Measurements from ENCODE around the gene CFAP45. TPM values are rescaled to one million over a fixed set of nuclear protein-coding genes. Genes with fewer than 3 reads are reported as not detected.

The CFAP45 gene
- total and polyA plus RNA-seq, 3 experiments from 2014 or later: 0.18 to 1.2 (median 0.75) TPM

- Mint-ChIP-seq H3K4me1 (peaks cover 6 to 21% (median 9%) of the 10 kb centered on the region in 3 donors), H3K27me3 (peaks cover 0 to 3% of the 10 kb centered on the region in 2 donors), H3K27ac (peak overlapping the region in 1 of 8 donors; percentile 92), H3K36me3 (peaks cover 17 to 27% (median 21%) of the 10 kb centered on the region in 3 donors), H3K9me3 (peaks cover 0 to 3% (median under 1%) of the 10 kb centered on the region in 5 donors), H3K4me3 (no peak overlapping the region)
- ChIA-PET POLR2A (no interaction called here), CTCF (no interaction called here)
- no peak overlapping the region for H3K4me3 ChIP-seq (ENCODE audit: low read length)
- H3K4me1 ChIP-seq (ENCODE audit: insufficient read depth, low read length): no peaks in the 10 kb centered on the region
- no peak overlapping the region for H3K27ac ChIP-seq (ENCODE audit: low read depth, low read length)
- DNase-seq: no peak
- H3K27me3 ChIP-seq (ENCODE audit: insufficient read depth, low read length, poor library complexity, severe bottlenecking): no peaks in the 10 kb centered on the region
- H3K9me3 ChIP-seq (ENCODE audit: low read length): no peaks in the 10 kb centered on the region
- H3K36me3 ChIP-seq (ENCODE audit: insufficient read depth, low read length): no peaks in the 10 kb centered on the region
These were observed 64.6 kb downstream of the CFAP45 start for GRCh38 chr1:159835356-159835755.

GRCh38 chr1:159832309-159832708, 67.7 kb downstream of the CFAP45 start:
- Mint-ChIP-seq H3K9me3 (peaks cover 12 to 30% (median 29%) of the 10 kb centered on the region in 5 donors), H3K36me3 (peaks cover 20 to 36% (median 22%) of the 10 kb centered on the region in 3 donors), H3K27ac (no peak overlapping the region), H3K27me3 (peaks cover 0 to 2% of the 10 kb centered on the region in 2 donors), H3K4me3 (no peak overlapping the region), H3K4me1 (peaks cover 30 to 39% (median 34%) of the 10 kb centered on the region in 3 donors)
- CTCF ChIA-PET: interaction anchor here (0.8 to 2.0 kb wide), 3 partner anchors 19 to 60 kb away, joined by 3 to 7 read pairs (median 3); no protein-coding TSS in a partner anchor
- H3K4me3 ChIP-seq (ENCODE audit: low read length): no peak overlapping the region
- H3K27me3 ChIP-seq (ENCODE audit: insufficient read depth, low read length, poor library complexity, severe bottlenecking): no peaks in the 10 kb centered on the region
- H3K9me3 ChIP-seq (ENCODE audit: low read length): peaks cover 8% of the 10 kb centered on the region
- DNase-seq: no peak
- H3K27ac ChIP-seq (ENCODE audit: low read depth, low read length): no peak overlapping the region
- POLR2A ChIA-PET: no interaction called here
- peaks cover 18% of the 10 kb centered on the region for H3K4me1 ChIP-seq (ENCODE audit: insufficient read depth, low read length)
- H3K36me3 ChIP-seq (ENCODE audit: insufficient read depth, low read length): no peaks in the 10 kb centered on the region

GRCh38 chr1:159831412-159832141, 68.4 kb downstream of the CFAP45 start:
- H3K27ac Mint-ChIP-seq: no peak overlapping the region
- H3K4me1 Mint-ChIP-seq: peaks cover 37 to 44% (median 42%) of the 10 kb centered on the region in 3 donors
- H3K4me3 Mint-ChIP-seq: no peak overlapping the region
- no peak for DNase-seq
- POLR2A ChIA-PET: no interaction called here
- Histone ChIP-seq H3K9me3 (ENCODE audit: low read length) (peaks cover 8% of the 10 kb centered on the region), H3K4me1 (ENCODE audit: insufficient read depth, low read length) (peaks cover 25% of the 10 kb centered on the region), H3K27me3 (ENCODE audit: insufficient read depth, low read length, poor library complexity, severe bottlenecking) (no peaks in the 10 kb centered on the region), H3K27ac (ENCODE audit: low read depth, low read length) (no peak overlapping the region), H3K4me3 (ENCODE audit: low read length) (no peak overlapping the region), H3K36me3 (ENCODE audit: insufficient read depth, low read length) (no peaks in the 10 kb centered on the region)
- CTCF ChIA-PET: interaction anchor here (0.9 to 2.0 kb wide), 2 partner anchors 19 to 33 kb away, joined by 3 to 7 read pairs; no protein-coding TSS in a partner anchor
- H3K27me3 Mint-ChIP-seq: peaks cover 0 to 4% of the 10 kb centered on the region in 2 donors
- peaks cover 18 to 34% (median 18%) of the 10 kb centered on the region in 3 donors for H3K36me3 Mint-ChIP-seq
- H3K9me3 Mint-ChIP-seq: peaks cover 12 to 38% (median 29%) of the 10 kb centered on the region in 5 donors

GRCh38 chr1:159830722-159831121, 69.2 kb downstream of the CFAP45 start:
- POLR2A ChIA-PET: no interaction called here
- CTCF ChIA-PET: interaction anchor here (1.4 to 2.0 kb wide), 4 partner anchors 9 to 63 kb away, joined by 3 to 7 read pairs (median 5); no protein-coding TSS in a partner anchor
- peak overlapping the region in 1 of 8 donors; percentile 32 for H3K27ac Mint-ChIP-seq
- H3K4me3 Mint-ChIP-seq: no peak overlapping the region
- H3K36me3 ChIP-seq (ENCODE audit: insufficient read depth, low read length): no peaks in the 10 kb centered on the region
- peaks cover 13 to 32% (median 13%) of the 10 kb centered on the region in 3 donors for H3K36me3 Mint-ChIP-seq
- no peak overlapping the region for H3K27ac ChIP-seq (ENCODE audit: low read depth, low read length)
- no peak overlapping the region for H3K4me3 ChIP-seq (ENCODE audit: low read length)
- H3K9me3 ChIP-seq (ENCODE audit: low read length): peaks cover 8% of the 10 kb centered on the region
- DNase-seq: no peak
- H3K9me3 Mint-ChIP-seq: peaks cover 12 to 39% (median 29%) of the 10 kb centered on the region in 5 donors
- H3K4me1 ChIP-seq (ENCODE audit: insufficient read depth, low read length): peaks cover 34% of the 10 kb centered on the region
- no peaks in the 10 kb centered on the region for H3K27me3 ChIP-seq (ENCODE audit: insufficient read depth, low read length, poor library complexity, severe bottlenecking)
- peaks cover 0 to 4% of the 10 kb centered on the region in 2 donors for H3K27me3 Mint-ChIP-seq
- H3K4me1 Mint-ChIP-seq: peaks cover 44 to 53% (median 50%) of the 10 kb centered on the region in 3 donors

- Mint-ChIP-seq H3K27me3 (peaks cover 0 to 4% of the 10 kb centered on the region in 2 donors), H3K4me3 (peak overlapping the region in 2 of 7 donors; percentile 28 to 29), H3K27ac (peak overlapping the region in 2 of 8 donors; percentile 11 to 32), H3K9me3 (peaks cover 12 to 39% (median 27%) of the 10 kb centered on the region in 5 donors), H3K4me1 (peaks cover 52 to 60% (median 58%) of the 10 kb centered on the region in 3 donors), H3K36me3 (peaks cover 9 to 27% (median 9%) of the 10 kb centered on the region in 3 donors)
- H3K4me1 ChIP-seq (ENCODE audit: insufficient read depth, low read length): peaks cover 42% of the 10 kb centered on the region
- H3K27me3 ChIP-seq (ENCODE audit: insufficient read depth, low read length, poor library complexity, severe bottlenecking): no peaks in the 10 kb centered on the region
- H3K4me3 ChIP-seq (ENCODE audit: low read length): no peak overlapping the region
- H3K36me3 ChIP-seq (ENCODE audit: insufficient read depth, low read length): no peaks in the 10 kb centered on the region
- DNase-seq: no peak
- H3K27ac ChIP-seq (ENCODE audit: low read depth, low read length): no peak overlapping the region
- POLR2A ChIA-PET: no interaction called here
- CTCF ChIA-PET: interaction anchor here (1.4 to 1.6 kb wide), 3 partner anchors 9 to 64 kb away, joined by 3 to 5 read pairs (median 5); no protein-coding TSS in a partner anchor
- H3K9me3 ChIP-seq (ENCODE audit: low read length): peaks cover 8% of the 10 kb centered on the region
These were observed 70.0 kb downstream of the CFAP45 start for GRCh38 chr1:159829822-159830465.

- Histone ChIP-seq H3K27me3 (ENCODE audit: insufficient read depth, low read length, poor library complexity, severe bottlenecking) (no peaks in the 10 kb centered on the region), H3K27ac (ENCODE audit: low read depth, low read length) (no peak overlapping the region), H3K4me3 (ENCODE audit: low read length) (no peak overlapping the region), H3K4me1 (ENCODE audit: insufficient read depth, low read length) (peaks cover 48% of the 10 kb centered on the region), H3K9me3 (ENCODE audit: low read length) (peaks cover 8% of the 10 kb centered on the region), H3K36me3 (ENCODE audit: insufficient read depth, low read length) (no peaks in the 10 kb centered on the region)
- ChIA-PET CTCF (interaction anchor here (1.4 to 1.6 kb wide), 3 partner anchors 8 to 117 kb away, joined by 3 to 5 read pairs (median 5); no protein-coding TSS in a partner anchor), POLR2A (no interaction called here)
- Mint-ChIP-seq H3K4me1 (peaks cover 59 to 67% (median 65%) of the 10 kb centered on the region in 3 donors), H3K27me3 (peaks cover 0 to 6% of the 10 kb centered on the region in 2 donors), H3K9me3 (peaks cover 12 to 39% (median 27%) of the 10 kb centered on the region in 5 donors), H3K36me3 (peaks cover 7 to 27% (median 9%) of the 10 kb centered on the region in 3 donors), H3K27ac (peak overlapping the region in 3 of 8 donors; percentile 41 to 75 (median 43)), H3K4me3 (peak overlapping the region in 6 of 7 donors; percentile 10 to 77 (median 44))
- DNase-seq: no peak
These were observed 70.7 kb downstream of the CFAP45 start for GRCh38 chr1:159829273-159829634.

GRCh38 chr1:159828581-159829272, 71.2 kb downstream of the CFAP45 start:
- H3K36me3 Mint-ChIP-seq: peaks cover 7 to 25% (median 7%) of the 10 kb centered on the region in 3 donors
- H3K4me3 ChIP-seq (ENCODE audit: low read length): peak overlapping the region; percentile 38
- H3K27me3 ChIP-seq (ENCODE audit: insufficient read depth, low read length, poor library complexity, severe bottlenecking): no peaks in the 10 kb centered on the region
- peaks cover 12 to 39% (median 27%) of the 10 kb centered on the region in 5 donors for H3K9me3 Mint-ChIP-seq
- no peaks in the 10 kb centered on the region for H3K36me3 ChIP-seq (ENCODE audit: insufficient read depth, low read length)
- peak overlapping the region in 2 of 8 donors; percentile 43 to 75 for H3K27ac Mint-ChIP-seq
- H3K4me1 ChIP-seq (ENCODE audit: insufficient read depth, low read length): peaks cover 53% of the 10 kb centered on the region
- DNase-seq: no peak
- H3K4me1 Mint-ChIP-seq: peaks cover 64 to 73% (median 70%) of the 10 kb centered on the region in 3 donors
- H3K9me3 ChIP-seq (ENCODE audit: low read length): peaks cover 8% of the 10 kb centered on the region
- no peak overlapping the region for H3K27ac ChIP-seq (ENCODE audit: low read depth, low read length)
- H3K27me3 Mint-ChIP-seq: peaks cover 0 to 6% of the 10 kb centered on the region in 2 donors
- H3K4me3 Mint-ChIP-seq: peak overlapping the region; percentile 56 to 81 (median 74)
- ChIA-PET CTCF (interaction anchor here (0.9 to 2.4 kb wide), 4 partner anchors 29 to 117 kb away, joined by 3 to 6 read pairs (median 5); partner anchors contain the start of gene DUSP23), POLR2A (no interaction called here)
